Superior temporal gyrus (tissue), 1 donor: ENCODE measurements around the gene ZSWIM6.

Source experiments
- DNase-seq: peaks from one replicate; pipeline ENCODE4 v3.0.0-alpha.2; 2016; ENCODE audit errors: extremely low spot score

Gene ZSWIM6

GRCh38 chr5:61332851-61333320 is 828 bp downstream of the ZSWIM6 start:
- no peak for DNase-seq

GRCh38 chr5:61333321-61333953 is 1.4 kb downstream of the ZSWIM6 start:
- DNase-seq: no peak

GRCh38 chr5:61333954-61334867 is 2.2 kb downstream of the ZSWIM6 start:
- peak; percentile 49 for DNase-seq

- DNase-seq: peak; percentile 50
Measured at GRCh38 chr5:61334868-61335615, 3.0 kb downstream of the ZSWIM6 start.

- DNase-seq: no peak
Measured at GRCh38 chr5:61339764-61340163, 7.7 kb downstream of the ZSWIM6 start.

GRCh38 chr5:61340775-61341361 is 8.8 kb downstream of the ZSWIM6 start:
- DNase-seq: no peak

- DNase-seq: no peak
Measured at GRCh38 chr5:61342071-61342501, 10.0 kb downstream of the ZSWIM6 start.

- no peak for DNase-seq
Measured at GRCh38 chr5:61344187-61344944, 12.3 kb downstream of the ZSWIM6 start.

GRCh38 chr5:61346511-61346910 is 14.5 kb downstream of the ZSWIM6 start:
- DNase-seq: no peak

GRCh38 chr5:61347080-61347479 is 15.0 kb downstream of the ZSWIM6 start:
- DNase-seq: no peak

- no peak for DNase-seq
Measured at GRCh38 chr5:61348447-61348846, 16.4 kb downstream of the ZSWIM6 start.

- no peak for DNase-seq
Measured at GRCh38 chr5:61349935-61350334, 17.9 kb downstream of the ZSWIM6 start.

- no peak for DNase-seq
Measured at GRCh38 chr5:61350535-61350934, 18.5 kb downstream of the ZSWIM6 start.

- DNase-seq: no peak
Measured at GRCh38 chr5:61351733-61352132, 19.7 kb downstream of the ZSWIM6 start.

GRCh38 chr5:61352180-61352579 is 20.1 kb downstream of the ZSWIM6 start:
- DNase-seq: no peak

- DNase-seq: no peak
Measured at GRCh38 chr5:61352612-61353156, 20.6 kb downstream of the ZSWIM6 start.

GRCh38 chr5:61353293-61353692 is 21.2 kb downstream of the ZSWIM6 start:
- DNase-seq: no peak

- no peak for DNase-seq
Measured at GRCh38 chr5:61354199-61354598, 22.1 kb downstream of the ZSWIM6 start.

- no peak for DNase-seq
Measured at GRCh38 chr5:61357745-61358144, 25.7 kb downstream of the ZSWIM6 start.

GRCh38 chr5:61362796-61363368 is 30.8 kb downstream of the ZSWIM6 start:
- DNase-seq: no peak
